Ishikawa (cell line): ENCODE results near the gene NELL1.

Experiments used
- CREB1 ChIP-seq: IDR thresholded peaks from 2 replicates; pipeline ENCODE4 v1.6.1; 2012; ENCODE audit warnings: low read depth
- EP300 ChIP-seq: IDR thresholded peaks from 2 replicates; pipeline ENCODE4 v1.6.1; 2012; ENCODE audit warnings: borderline replicate concordance
- FOXM1 ChIP-seq: IDR thresholded peaks from 2 replicates; pipeline ENCODE4 v1.6.1; 2012; ENCODE audit warnings: low read depth, borderline replicate concordance
- REST ChIP-seq: IDR thresholded peaks from 2 replicates; pipeline ENCODE4 v1.6.1; 2012; ENCODE audit warnings: low read depth, mild to moderate bottlenecking
- YY1 ChIP-seq: IDR thresholded peaks from 2 replicates; pipeline ENCODE4 v1.6.1; 2012; ENCODE audit warnings: low read depth

GRCh38 chr11:21560466-21560975 lies 891.1 kb downstream of the NELL1 start:
- TF ChIP-seq YY1, result no peak
- TF ChIP-seq EP300, result no peak
- TF ChIP-seq CREB1, result no peak
- TF ChIP-seq REST, result no peak
- no peak for TF ChIP-seq FOXM1
